Trophoblast cell (in vitro differentiated cells and primary cell): ENCODE data around the gene DLGAP1.

Experiments used
- DNase-seq, 2 donors: peaks; one replicate each; pipeline ENCODE4 v3.0.0-alpha.2; 2016
- H2AFZ ChIP-seq: 2 replicates; pipeline ENCODE4 v1.6.1; 2013; ENCODE audit warnings: low read length, moderate library complexity, mild to moderate bottlenecking; ENCODE audit not compliant: insufficient read depth, poor library complexity
- H2AK5ac ChIP-seq: 2 replicates; pipeline ENCODE4 v1.6.1; 2013; ENCODE audit warnings: mild to moderate bottlenecking, low read length
- H2BK120ac ChIP-seq: 2 replicates; pipeline ENCODE4 v1.6.1; 2013; ENCODE audit warnings: low read length, mild to moderate bottlenecking, moderate library complexity; ENCODE audit not compliant: insufficient read depth, poor library complexity
- H2BK12ac ChIP-seq: 2 replicates; pipeline ENCODE4 v1.6.1; 2013; ENCODE audit warnings: mild to moderate bottlenecking, low read length, moderate library complexity
- H2BK5ac ChIP-seq: 2 replicates; pipeline ENCODE4 v1.6.1; 2013; ENCODE audit warnings: low read length, low read depth, moderate library complexity, mild to moderate bottlenecking; ENCODE audit not compliant: poor library complexity
- H3K14ac ChIP-seq: 2 replicates; pipeline ENCODE4 v1.6.1; 2013; ENCODE audit warnings: mild to moderate bottlenecking, low read length
- H3K18ac ChIP-seq: 2 replicates; pipeline ENCODE4 v1.6.1; 2013; ENCODE audit warnings: mild to moderate bottlenecking, low read length
- H3K23ac ChIP-seq: 2 replicates; pipeline ENCODE4 v1.6.1; 2013; ENCODE audit warnings: low read length
- H3K27ac ChIP-seq: 2 replicates; pipeline ENCODE4 v1.5.1; 2013; ENCODE audit warnings: low read depth, mild to moderate bottlenecking, inconsistent platforms, low read length, moderate library complexity
- H3K27me3 ChIP-seq: 2 replicates; pipeline ENCODE4 v1.6.1; 2013; ENCODE audit warnings: inconsistent platforms, mild to moderate bottlenecking, low read length, moderate library complexity; ENCODE audit not compliant: insufficient read depth
- H3K36me3 ChIP-seq, 2 experiments: 1 replicate in 1 of 2; 2 replicates in 1 of 2; pipeline ENCODE4 v1.6.1; 2013; ENCODE audit warnings: low read length in 2 of 2, mild to moderate bottlenecking in 2 of 2, moderate library complexity in 1 of 2; ENCODE audit not compliant: insufficient read depth in 2 of 2, control insufficient read depth in 1 of 2
- H3K4ac ChIP-seq: 2 replicates; pipeline ENCODE4 v1.6.1; 2013; ENCODE audit warnings: low read depth, mild to moderate bottlenecking, low read length, moderate library complexity
- H3K4me1 ChIP-seq, 2 experiments: 1 replicate in 1 of 2; 2 replicates in 1 of 2; pipeline ENCODE4 v1.6.1; 2013; ENCODE audit warnings: low read length in 2 of 2, mild to moderate bottlenecking in 2 of 2, moderate library complexity in 1 of 2; ENCODE audit not compliant: insufficient read depth in 2 of 2, control insufficient read depth in 1 of 2
- H3K4me2 ChIP-seq: 2 replicates; pipeline ENCODE4 v1.6.1; 2013; ENCODE audit warnings: inconsistent platforms, mild to moderate bottlenecking, low read length, moderate library complexity
- H3K4me3 ChIP-seq: 2 replicates; pipeline ENCODE4 v1.5.1; 2013; ENCODE audit warnings: mild to moderate bottlenecking, low read depth, low read length, inconsistent platforms
- H3K79me1 ChIP-seq: one replicate; pipeline ENCODE4 v1.6.1; 2013; ENCODE audit warnings: low read length
- H3K79me2 ChIP-seq: 2 replicates; pipeline ENCODE4 v1.6.1; 2013; ENCODE audit warnings: low read length, mild to moderate bottlenecking; ENCODE audit not compliant: control insufficient read depth, insufficient read depth, poor library complexity
- H3K9ac ChIP-seq: 2 replicates; pipeline ENCODE4 v1.6.1; 2013; ENCODE audit warnings: mild to moderate bottlenecking, low read length
- H3K9me3 ChIP-seq: 2 replicates; pipeline ENCODE4 v1.6.1; 2013; ENCODE audit warnings: low read depth, mild to moderate bottlenecking, control low read depth, inconsistent platforms, low read length; ENCODE audit not compliant: insufficient read depth
- H4K12ac ChIP-seq: 2 replicates; pipeline ENCODE4 v1.6.1; 2013; ENCODE audit warnings: low read depth, mild to moderate bottlenecking, low read length, moderate library complexity
- H4K8ac ChIP-seq: 2 replicates; pipeline ENCODE4 v1.6.1; 2013; ENCODE audit warnings: low read depth, mild to moderate bottlenecking, low read length, moderate library complexity
- H4K91ac ChIP-seq: one replicate; pipeline ENCODE4 v1.6.1; 2013; ENCODE audit warnings: low read depth, mild to moderate bottlenecking, low read length, moderate library complexity
- WGBS: extraction: QIAGEN DNeasy Blood & Tissue Kit; methylation state at CpG from one replicate; pipeline ENCODE4 v1.1.7; 2013; ENCODE audit warnings: missing lambda C conversion rate; ENCODE audit not compliant: insufficient read length, insufficient coverage; ENCODE audit errors: extremely low coverage; 5-methylcytosine and 5-hydroxymethylcytosine counted together

Gene DLGAP1

DNA sequence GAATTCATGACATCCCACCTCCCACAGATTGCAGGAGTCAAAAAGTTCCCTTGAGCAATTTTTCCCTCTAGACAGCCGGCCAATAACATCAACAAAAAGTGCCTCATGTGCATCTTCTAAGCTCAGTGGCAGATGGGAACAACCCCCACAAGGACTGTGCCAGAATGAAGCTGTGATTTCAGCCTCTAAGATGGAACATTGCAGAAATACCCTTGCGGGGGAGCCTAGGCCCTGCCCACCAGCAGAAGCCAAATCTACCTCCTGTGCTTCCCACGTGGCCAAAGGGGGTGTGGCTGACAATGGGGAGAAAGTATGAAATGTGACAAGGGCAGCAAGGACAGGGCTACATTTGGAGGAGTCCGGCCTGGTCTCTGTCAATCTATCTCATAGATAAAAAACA lies 522.8 kb downstream of the DLGAP1 start:
- Histone ChIP-seq H3K27me3 (no peaks in the 10 kb centered on the region), H2BK5ac (no peak overlapping the region), H3K79me2 (no peaks in the 10 kb centered on the region), H3K9me3 (no peaks in the 10 kb centered on the region), H3K18ac (no peak overlapping the region), H3K23ac (no peak overlapping the region), H4K91ac (no peak overlapping the region), H4K8ac (no peak overlapping the region), H3K4me2 (no peak overlapping the region), H4K12ac (no peak overlapping the region), H3K4ac (no peak overlapping the region), H3K14ac (no peak overlapping the region), H2AK5ac (no peak overlapping the region), H3K4me3 (no peak overlapping the region), H2BK120ac (no peak overlapping the region), H3K36me3 (no peaks in the 10 kb centered on the region), H3K4me1 (no peaks in the 10 kb centered on the region), H3K27ac (no peak overlapping the region), H3K79me1 (no peaks in the 10 kb centered on the region), H2AFZ (no peak overlapping the region), H2BK12ac (no peak overlapping the region), H3K9ac (no peak overlapping the region)
- no peak for DNase-seq
- no CpG with 5 or more reads among the region's 4 CpGs for WGBS

GRCh38 chr18:3931542-3932112 lies 523.5 kb downstream of the DLGAP1 start:
- Histone ChIP-seq H3K27me3 (no peaks in the 10 kb centered on the region), H2AK5ac (no peak overlapping the region), H3K79me2 (no peaks in the 10 kb centered on the region), H3K4me1 (no peaks in the 10 kb centered on the region), H3K9ac (no peak overlapping the region), H3K27ac (no peak overlapping the region), H2BK5ac (no peak overlapping the region), H4K8ac (no peak overlapping the region), H2BK12ac (no peak overlapping the region), H3K18ac (no peak overlapping the region), H3K4ac (no peak overlapping the region), H4K12ac (no peak overlapping the region), H3K9me3 (no peaks in the 10 kb centered on the region), H3K14ac (no peak overlapping the region), H3K79me1 (no peaks in the 10 kb centered on the region), H2BK120ac (no peak overlapping the region), H3K4me3 (no peak overlapping the region), H3K4me2 (no peak overlapping the region), H3K23ac (no peak overlapping the region), H2AFZ (no peak overlapping the region), H3K36me3 (no peaks in the 10 kb centered on the region), H4K91ac (no peak overlapping the region)
- no CpG with 5 or more reads among the region's 4 CpGs for WGBS
- DNase-seq = no peak

- Histone ChIP-seq H2AK5ac (no peak overlapping the region), H3K27ac (no peak overlapping the region), H3K4me2 (no peak overlapping the region), H3K79me2 (no peaks in the 10 kb centered on the region), H3K9ac (no peak overlapping the region), H2BK5ac (no peak overlapping the region), H3K79me1 (no peaks in the 10 kb centered on the region), H3K27me3 (no peaks in the 10 kb centered on the region), H3K9me3 (no peaks in the 10 kb centered on the region), H3K14ac (no peak overlapping the region), H4K12ac (no peak overlapping the region), H3K4me3 (no peak overlapping the region), H3K4me1 (no peaks in the 10 kb centered on the region), H3K4ac (no peak overlapping the region), H3K23ac (no peak overlapping the region), H2BK12ac (no peak overlapping the region), H4K8ac (no peak overlapping the region), H3K36me3 (no peaks in the 10 kb centered on the region), H2AFZ (no peak overlapping the region), H4K91ac (no peak overlapping the region), H2BK120ac (no peak overlapping the region), H3K18ac (no peak overlapping the region)
- no peak for DNase-seq
- no CpG with 5 or more reads among the region's 6 CpGs for WGBS
Observed at GRCh38 chr18:3931013-3931315, 524.1 kb downstream of the DLGAP1 start.

GRCh38 chr18:3930126-3931012 lies 524.7 kb downstream of the DLGAP1 start:
- Histone ChIP-seq H3K23ac (no peak overlapping the region), H3K27ac (no peak overlapping the region), H4K91ac (no peak overlapping the region), H2BK5ac (no peak overlapping the region), H2BK120ac (no peak overlapping the region), H3K36me3 (no peaks in the 10 kb centered on the region), H3K4me1 (no peaks in the 10 kb centered on the region), H3K9me3 (no peaks in the 10 kb centered on the region), H3K4me2 (no peak overlapping the region), H3K27me3 (no peaks in the 10 kb centered on the region), H2BK12ac (no peak overlapping the region), H3K4me3 (no peak overlapping the region), H3K14ac (no peak overlapping the region), H4K8ac (no peak overlapping the region), H3K4ac (no peak overlapping the region), H2AK5ac (no peak overlapping the region), H2AFZ (no peak overlapping the region), H3K18ac (no peak overlapping the region), H3K79me1 (no peaks in the 10 kb centered on the region), H3K9ac (no peak overlapping the region), H4K12ac (no peak overlapping the region), H3K79me2 (no peaks in the 10 kb centered on the region)
- no peak for DNase-seq
- whole genome bisulfite sequencing = no CpG with 5 or more reads among the region's 13 CpGs
